Liver (tissue), 3 donors: Measurements from ENCODE around the gene IFTAP.

ENCODE experiments used
- CTCF ChIP-seq: fragments of 150-350 bp; IDR thresholded peaks from 2 replicates; pipeline ENCODE4 v1.5.1; 2017; ENCODE audit warnings: improper control_type of control experiment, low read depth, low read length; ENCODE audit not compliant: missing input control
- EGR1 ChIP-seq, 2 donors: IDR thresholded peaks; 2 replicates each; pipeline ENCODE4 v1.6.1; 2016 to 2018; ENCODE audit warnings: antibody characterized with exemption in 2 of 2, low read depth in 2 of 2
- RAD21 ChIP-seq, 2 donors: IDR thresholded peaks; 2 replicates each; pipeline ENCODE4 v1.6.1; 2016; ENCODE audit warnings: antibody characterized with exemption in 2 of 2, mild to moderate bottlenecking in 2 of 2
- REST ChIP-seq: IDR thresholded peaks from 2 replicates; pipeline ENCODE4 v1.6.1; 2016; ENCODE audit warnings: antibody characterized with exemption, mild to moderate bottlenecking
- RXRA ChIP-seq, 2 donors: IDR thresholded peaks; 2 replicates each; pipeline ENCODE4 v1.6.1; 2017 to 2018; ENCODE audit warnings: antibody characterized with exemption in 2 of 2, mild to moderate bottlenecking in 1 of 2
- SP1 ChIP-seq: IDR thresholded peaks from 2 replicates; pipeline ENCODE4 v1.6.1; 2018; ENCODE audit warnings: antibody characterized with exemption, mild to moderate bottlenecking
- TAF1 ChIP-seq: conservative IDR thresholded peaks from 2 replicates; pipeline ENCODE4 v1.6.1; 2016; ENCODE audit warnings: antibody characterized with exemption, mild to moderate bottlenecking
- ZBTB33 ChIP-seq: IDR thresholded peaks from 2 replicates; pipeline ENCODE4 v1.6.1; 2016; ENCODE audit warnings: antibody characterized with exemption
- donor health status: healthy.
- donor health status: healthy.

GRCh38 chr11:36601155-36601554 is 6.9 kb downstream of the IFTAP start:
- TF ChIP-seq RAD21 (IDR thresholded peaks at IDR 0.05): no peak
- no peak for TF ChIP-seq SP1
- TF ChIP-seq CTCF: no peak
- no peak for TF ChIP-seq ZBTB33
- TF ChIP-seq REST: no peak
- no peak for TF ChIP-seq RXRA (IDR thresholded peaks at IDR 0.05)
- no peak for TF ChIP-seq EGR1 (IDR thresholded peaks at IDR 0.05; ENCODE audit: low read depth in 2 of 2)
- TF ChIP-seq TAF1: no peak
